ENCODE measurements around the gene CD9.

CD9 gene

DNA sequence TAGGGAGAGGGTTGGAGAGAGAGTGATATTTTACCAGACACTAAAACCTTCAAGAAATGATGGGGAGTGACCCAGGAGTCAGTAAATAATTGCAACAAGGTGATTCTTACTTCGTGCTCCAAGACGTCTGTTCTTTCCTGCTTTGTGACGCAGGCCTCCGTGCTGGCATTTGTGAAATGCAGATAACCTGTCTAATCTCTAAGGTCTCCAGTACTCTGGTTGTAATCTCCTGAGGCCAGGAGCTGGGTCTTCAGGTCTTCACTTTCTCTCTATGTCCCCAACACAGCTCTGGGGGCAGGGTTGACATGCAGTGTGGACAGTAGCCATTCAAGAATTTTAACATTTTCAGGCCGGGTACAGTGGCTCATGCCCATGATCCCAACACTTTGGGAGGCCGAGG, 53.1 kb downstream of the CD9 start:
- H3K9me3 ChIP-seq (ENCODE audit: low read depth, low read length) = no peaks in the 10 kb centered on the region
- H3K9ac ChIP-seq (ENCODE audit: insufficient read length) = no peak overlapping the region
- H3K27ac ChIP-seq = no peak overlapping the region
- no peak overlapping the region for H3K4me3 ChIP-seq
- no peak for DNase-seq (ENCODE audit: low read depth, low spot score)
- TF ChIP-seq EZH2 (IDR thresholded peaks at IDR 0.05) (no peak), POLR2AphosphoS5 (IDR thresholded peaks at IDR 0.05; ENCODE audit: borderline replicate concordance, low read depth, low read length) (no peak), FOXP2 (optimal IDR thresholded peaks at IDR 0.05; ENCODE audit: control extremely low read depth, extremely low read length, insufficient read depth) (no peak)
- H3K36me3 ChIP-seq (ENCODE audit: insufficient read depth, low read length) = no peaks in the 10 kb centered on the region

- TF ChIP-seq POLR2AphosphoS5 (IDR thresholded peaks at IDR 0.05; ENCODE audit: borderline replicate concordance, low read depth, low read length) (no peak), EZH2 (IDR thresholded peaks at IDR 0.05) (no peak)
- DNase-seq (ENCODE audit: low read depth, low spot score) = no peak
- Histone ChIP-seq H3K27ac (no peak overlapping the region), H3K36me3 (ENCODE audit: insufficient read depth, low read length) (no peaks in the 10 kb centered on the region), H3K9ac (ENCODE audit: insufficient read length) (no peak overlapping the region), H3K4me3 (no peak overlapping the region), H3K9me3 (ENCODE audit: low read depth, low read length) (no peaks in the 10 kb centered on the region)
These were observed 54.3 kb downstream of the CD9 start for GRCh38 chr12:6254491-6254890.

- Histone ChIP-seq H3K9ac (ENCODE audit: insufficient read length) (no peak overlapping the region), H3K4me3 (no peak overlapping the region), H3K36me3 (ENCODE audit: insufficient read depth, low read length) (no peaks in the 10 kb centered on the region), H3K27ac (no peak overlapping the region), H3K9me3 (ENCODE audit: low read depth, low read length) (no peaks in the 10 kb centered on the region)
- DNase-seq (ENCODE audit: low read depth, low spot score) = no peak
- TF ChIP-seq EZH2 (IDR thresholded peaks at IDR 0.05) (no peak), POLR2AphosphoS5 (IDR thresholded peaks at IDR 0.05; ENCODE audit: borderline replicate concordance, low read depth, low read length) (no peak), FOXP2 (optimal IDR thresholded peaks at IDR 0.05; ENCODE audit: control extremely low read depth, extremely low read length, insufficient read depth) (no peak)
These were observed 56.8 kb downstream of the CD9 start for GRCh38 chr12:6257007-6257406.

GRCh38 chr12:6262211-6262610, 62.0 kb downstream of the CD9 start:
- Histone ChIP-seq H3K36me3 (ENCODE audit: insufficient read depth, low read length) (no peaks in the 10 kb centered on the region), H3K9ac (ENCODE audit: insufficient read length) (no peak overlapping the region)
- TF ChIP-seq POLR2AphosphoS5 (IDR thresholded peaks at IDR 0.05; ENCODE audit: borderline replicate concordance, low read depth, low read length) (no peak), EZH2 (IDR thresholded peaks at IDR 0.05) (no peak), FOXP2 (optimal IDR thresholded peaks at IDR 0.05; ENCODE audit: control extremely low read depth, extremely low read length, insufficient read depth) (no peak)

DNA sequence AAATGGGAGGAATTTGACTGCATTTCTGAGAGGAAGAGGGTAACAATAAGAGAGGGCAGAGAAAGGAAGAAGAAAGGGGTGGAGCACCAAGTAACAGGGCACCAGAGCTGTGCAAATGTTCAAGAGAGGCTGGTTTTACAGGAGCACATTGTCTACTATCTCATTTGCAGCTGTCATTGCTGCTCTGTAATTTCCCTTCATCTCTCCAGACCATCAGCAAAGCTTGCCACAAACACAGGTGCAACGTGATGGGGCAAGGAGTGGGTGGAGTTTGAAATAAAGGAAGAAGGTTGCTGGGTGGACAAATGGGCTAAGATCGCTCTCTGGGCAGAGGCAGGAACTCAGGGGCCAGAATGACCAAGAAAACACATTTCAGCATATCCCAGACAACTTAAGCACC, 62.4 kb downstream of the CD9 start:
- no peak for DNase-seq (ENCODE audit: low read depth, low spot score)
- Histone ChIP-seq H3K36me3 (ENCODE audit: insufficient read depth, low read length) (no peaks in the 10 kb centered on the region), H3K4me3 (no peak overlapping the region), H3K9me3 (ENCODE audit: low read depth, low read length) (no peaks in the 10 kb centered on the region), H3K27ac (no peak overlapping the region), H3K9ac (ENCODE audit: insufficient read length) (no peak overlapping the region)
- TF ChIP-seq POLR2AphosphoS5 (IDR thresholded peaks at IDR 0.05; ENCODE audit: borderline replicate concordance, low read depth, low read length) (no peak), FOXP2 (optimal IDR thresholded peaks at IDR 0.05; ENCODE audit: control extremely low read depth, extremely low read length, insufficient read depth) (no peak), EZH2 (IDR thresholded peaks at IDR 0.05) (no peak)

More at GRCh38 chr12:6262211-6262610, 62.0 kb downstream of the CD9 start:
- H3K27ac ChIP-seq = no peak overlapping the region
- H3K4me3 ChIP-seq = no peak overlapping the region
- no peak for DNase-seq (ENCODE audit: low read depth, low spot score)
- no peaks in the 10 kb centered on the region for H3K9me3 ChIP-seq (ENCODE audit: low read depth, low read length)

DNA sequence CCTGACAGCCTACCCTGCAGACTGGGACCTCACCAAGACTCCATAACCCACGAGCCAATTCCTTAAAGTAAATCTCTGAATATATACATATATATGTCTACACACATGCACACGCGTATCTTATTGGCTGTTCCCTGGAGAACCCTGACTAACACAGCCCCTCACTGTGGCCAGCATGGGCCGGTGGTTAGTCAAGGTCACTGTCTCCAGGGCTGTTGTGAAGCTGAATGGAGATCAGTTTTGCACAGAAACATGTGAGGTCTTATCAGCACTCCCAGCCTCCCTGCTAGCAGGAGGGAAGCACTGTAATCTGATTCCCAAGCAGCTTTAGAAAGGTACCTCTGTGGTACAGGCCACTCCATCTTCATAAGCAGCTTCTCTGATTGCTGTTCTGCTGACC, 63.7 kb downstream of the CD9 start:
- DNase-seq (ENCODE audit: low read depth, low spot score) = no peak
- TF ChIP-seq FOXP2 (optimal IDR thresholded peaks at IDR 0.05; ENCODE audit: control extremely low read depth, extremely low read length, insufficient read depth) = no peak
- no peak for TF ChIP-seq EZH2 (IDR thresholded peaks at IDR 0.05)
- no peak for TF ChIP-seq POLR2AphosphoS5 (IDR thresholded peaks at IDR 0.05; ENCODE audit: borderline replicate concordance, low read depth, low read length)
- H3K9me3 ChIP-seq (ENCODE audit: low read depth, low read length) = no peaks in the 10 kb centered on the region
- no peak overlapping the region for H3K4me3 ChIP-seq
- no peaks in the 10 kb centered on the region for H3K36me3 ChIP-seq (ENCODE audit: insufficient read depth, low read length)
- H3K27ac ChIP-seq = no peak overlapping the region
- no peak overlapping the region for H3K9ac ChIP-seq (ENCODE audit: insufficient read length)

- H3K9me3 ChIP-seq (ENCODE audit: low read depth, low read length) = no peaks in the 10 kb centered on the region
- no peak overlapping the region for H3K27ac ChIP-seq
- H3K9ac ChIP-seq (ENCODE audit: insufficient read length) = no peak overlapping the region
- no peak overlapping the region for H3K4me3 ChIP-seq
- no peak for DNase-seq (ENCODE audit: low read depth, low spot score)
- TF ChIP-seq EZH2 (IDR thresholded peaks at IDR 0.05) = no peak
- no peak for TF ChIP-seq POLR2AphosphoS5 (IDR thresholded peaks at IDR 0.05; ENCODE audit: borderline replicate concordance, low read depth, low read length)
- no peak for TF ChIP-seq FOXP2 (optimal IDR thresholded peaks at IDR 0.05; ENCODE audit: control extremely low read depth, extremely low read length, insufficient read depth)
- H3K36me3 ChIP-seq (ENCODE audit: insufficient read depth, low read length) = no peaks in the 10 kb centered on the region
These were observed 64.3 kb downstream of the CD9 start for GRCh38 chr12:6264402-6265037.

DNA sequence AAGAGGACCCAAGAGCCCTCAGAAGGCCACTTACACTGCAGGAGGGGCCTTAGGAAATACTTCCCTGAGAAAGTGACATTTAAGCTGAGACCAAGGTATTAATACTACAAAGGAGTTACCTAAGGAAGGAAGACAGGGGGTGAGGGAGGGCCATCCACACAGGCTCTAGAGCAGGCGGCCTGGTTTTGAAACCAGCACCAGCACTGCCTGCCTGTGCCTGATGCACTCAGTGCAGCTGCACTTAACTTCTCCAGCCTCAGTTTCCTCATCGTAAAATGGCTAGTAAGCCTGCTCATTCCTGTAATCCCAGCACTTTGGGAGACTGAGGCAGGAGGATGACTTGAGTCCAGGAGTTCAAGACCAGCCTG, 64.8 kb downstream of the CD9 start:
- TF ChIP-seq EZH2 (IDR thresholded peaks at IDR 0.05) (no peak), FOXP2 (optimal IDR thresholded peaks at IDR 0.05; ENCODE audit: control extremely low read depth, extremely low read length, insufficient read depth) (no peak)
- H3K27ac ChIP-seq = no peak overlapping the region
- H3K4me3 ChIP-seq = no peak overlapping the region
- DNase-seq (ENCODE audit: low read depth, low spot score) = no peak
- H3K9ac ChIP-seq (ENCODE audit: insufficient read length) = no peak overlapping the region
- no peaks in the 10 kb centered on the region for H3K9me3 ChIP-seq (ENCODE audit: low read depth, low read length)
- H3K36me3 ChIP-seq (ENCODE audit: insufficient read depth, low read length) = no peaks in the 10 kb centered on the region

- H3K4me3 ChIP-seq = no peak overlapping the region
- DNase-seq (ENCODE audit: low read depth, low spot score) = no peak
- H3K9me3 ChIP-seq (ENCODE audit: low read depth, low read length) = no peaks in the 10 kb centered on the region
- no peaks in the 10 kb centered on the region for H3K36me3 ChIP-seq (ENCODE audit: insufficient read depth, low read length)
- H3K9ac ChIP-seq (ENCODE audit: insufficient read length) = no peak overlapping the region
- H3K27ac ChIP-seq = no peak overlapping the region
- no peak for TF ChIP-seq FOXP2 (optimal IDR thresholded peaks at IDR 0.05; ENCODE audit: control extremely low read depth, extremely low read length, insufficient read depth)
- no peak for TF ChIP-seq POLR2AphosphoS5 (IDR thresholded peaks at IDR 0.05; ENCODE audit: borderline replicate concordance, low read depth, low read length)
- no peak for TF ChIP-seq EZH2 (IDR thresholded peaks at IDR 0.05)
These were observed 66.4 kb downstream of the CD9 start for GRCh38 chr12:6266541-6266966.

Measured in SK-N-MC (cell line).